ENCODE measurements around the gene PIGBOS1. TPM values are rescaled to one million over a fixed set of nuclear protein-coding genes. Genes with fewer than 3 reads are reported as not detected.

The PIGBOS1 gene
- total and polyA plus RNA-seq, 9 of the 15 experiments (the other 6 are each of a cell fraction or from before 2014, with no cell fraction given) = 25.2 to 76.2 (median 46.0) TPM

DNA sequence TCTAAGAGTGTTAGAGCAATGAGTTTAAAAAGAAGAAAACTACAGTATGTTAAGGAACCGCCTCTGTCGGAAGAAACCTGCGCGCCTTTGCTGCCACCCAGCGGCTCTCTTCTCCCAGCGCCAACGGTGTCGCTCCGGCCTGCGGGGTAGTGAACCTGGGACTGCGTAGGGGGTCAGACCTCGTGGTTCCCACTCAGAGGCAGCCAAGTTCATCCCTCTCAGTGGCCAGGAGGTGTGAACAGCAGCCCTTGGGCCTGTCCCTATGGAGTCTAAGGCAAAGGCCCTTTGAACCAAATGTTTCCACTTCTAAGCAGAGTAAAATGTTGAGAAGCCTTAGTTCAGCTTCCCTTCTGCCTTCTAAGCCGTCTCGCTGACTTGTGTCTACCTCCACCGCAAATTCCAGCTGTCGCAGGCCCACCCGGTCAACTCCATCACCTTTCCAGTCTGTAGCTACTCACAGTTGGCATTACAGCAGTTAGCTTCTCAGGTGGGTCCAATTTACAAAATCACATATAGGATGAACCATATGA is 28.3 kb downstream of the PIGBOS1 start (continued):
- TF ChIP-seq RAD21 (CRISPR knock-in tag; conservative IDR thresholded peaks at IDR 0.05 in 1 of 2, IDR thresholded peaks at IDR 0.05 in 1 of 2) (peak; percentile 94 to 95), FOXJ2 (tag; IDR thresholded peaks at IDR 0.05) (no peak), ZBTB9 (CRISPR knock-in tag; IDR thresholded peaks at IDR 0.05) (no peak), KDM5B (IDR thresholded peaks at IDR 0.05; ENCODE audit: insufficient replicate concordance, low read depth, low read length) (no peak), FOXP1 (CRISPR knock-in tag; IDR thresholded peaks at IDR 0.05) (no peak)

DNA sequence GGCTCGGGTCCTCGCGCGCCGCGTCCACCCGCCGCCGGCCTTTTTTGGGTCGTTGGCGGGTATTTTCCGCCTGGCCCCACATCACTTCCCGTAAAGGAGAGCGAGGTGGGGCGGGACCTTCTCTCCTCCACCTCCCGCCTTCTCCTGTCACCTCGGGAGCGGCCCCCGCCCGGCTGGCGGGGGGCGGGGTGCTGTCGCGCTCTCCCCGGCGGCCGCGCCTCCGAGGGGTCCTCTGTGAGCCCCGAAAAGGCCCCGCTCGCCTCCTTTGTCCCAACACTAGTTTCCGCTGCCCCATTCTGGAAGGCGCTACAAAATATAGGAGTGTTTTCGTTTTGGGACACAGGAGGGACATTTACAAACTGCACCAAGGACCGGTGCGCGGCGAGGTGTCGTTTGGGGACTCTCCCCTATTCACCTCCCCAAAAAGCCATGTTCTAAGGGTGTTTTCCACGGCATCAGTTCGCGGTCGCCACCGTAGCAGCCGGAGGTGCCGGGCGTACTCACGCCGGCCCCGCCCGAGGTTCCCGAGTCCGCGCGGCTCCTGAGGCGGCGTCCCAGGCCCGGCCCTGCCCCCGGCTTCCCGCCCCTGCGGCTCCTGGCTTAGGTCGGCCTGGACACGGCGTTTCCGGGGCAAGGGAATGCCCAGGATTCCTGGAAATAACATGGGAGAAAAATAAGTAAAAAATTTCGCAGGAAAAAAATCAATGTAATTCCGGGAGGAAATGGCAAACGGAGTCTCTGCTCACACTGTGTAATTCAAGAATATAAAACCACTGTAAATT is 29.0 kb downstream of the PIGBOS1 start, which contains the start of gene RAB27A:
TSS of gene RAB27A (minus strand) at position 68 of the 782 bp plus-strand sequence. CDS start 54,879 bp downstream, outside the sequence.
- POLR2A ChIA-PET = no interaction called here
- in situ Hi-C loops (cut with MboI) = loop anchor here (5.0 kb wide), 1 partner anchor 73 kb away; no protein-coding TSS in a partner anchor
- TF ChIP-seq GMEB1 (CRISPR knock-in tag; IDR thresholded peaks at IDR 0.05) = no peak
- no peak for TF ChIP-seq TRIM25 (IDR thresholded peaks at IDR 0.05; ENCODE audit: borderline replicate concordance)
- peak; percentile 47 for TF ChIP-seq GABPB1 (CRISPR knock-in tag; IDR thresholded peaks at IDR 0.05)
- TF ChIP-seq E2F3 (CRISPR knock-in tag; IDR thresholded peaks at IDR 0.05) = 0 out of 2 replicates have a peak, but pooled peaks have one; percentile 10
- 0 out of 2 replicates have a peak, but pooled peaks have one; percentile 50 for TF ChIP-seq ZBED1 (IDR thresholded peaks at IDR 0.05)
- no peak for TF ChIP-seq IRF9 (tag; IDR thresholded peaks at IDR 0.05)

More for the DNA sequence above, 29.0 kb downstream of the PIGBOS1 start, which contains the start of gene RAB27A:
- H3K27ac ChIP-seq (ENCODE audit: extremely low read depth, low read depth, low read length) = peak within 1 kb of the TSS; percentile 94
- H3K27me3 ChIP-seq (ENCODE audit: control insufficient read depth in 2 of 2, insufficient read depth in 2 of 2, low read length in 2 of 2) = no peaks in the 10 kb centered on the region
- peak within 1 kb of the TSS; percentile 98 for H2AFZ ChIP-seq (ENCODE audit: low read depth, low read length)
- peak within 1 kb of the TSS; percentile 88 for H3K4me3 ChIP-seq
- WGBS (ENCODE audit: insufficient coverage, low coverage, missing lambda C conversion rate) = 1% methylated on average over 49 of the region's 69 CpGs
- FAIRE-seq (no peak), ATAC-seq (peak; percentile 82), DNase-seq (ENCODE audit: extremely low read depth in 1 of 4, low spot score in 3 of 4) (peak; percentile 87 to 90 (median 90))
- H3K36me3 ChIP-seq (ENCODE audit: control insufficient read depth, insufficient read depth, low read length) = peaks cover 14% of the 10 kb centered on the region
- H3K9ac ChIP-seq (ENCODE audit: insufficient read depth in 1 of 2, low read depth in 2 of 2, low read length in 2 of 2) = peak within 1 kb of the TSS; percentile 82 to 95
- peaks cover 50% of the 10 kb centered on the region for H3K79me2 ChIP-seq (ENCODE audit: control insufficient read depth, insufficient read depth, low read length)
- H3K4me1 ChIP-seq (replicated peaks in 1 of 2; ENCODE audit: control insufficient read depth in 2 of 2, insufficient read depth in 2 of 2, low read length in 2 of 2) = peaks cover 18 to 29% of the 10 kb centered on the region in 2 experiments
- BruUV-seq (replicated peaks) = no TSS peak
- CTCF ChIA-PET (ENCODE audit: low intra/inter-chr PET ratio) = interaction anchor here (0.9 to 3.3 kb wide), 4 partner anchors 69 to 147 kb away, joined by 3 to 36 read pairs (median 8); partner anchors contain the start of gene RSL24D1
- H4K20me1 ChIP-seq (replicated peaks; ENCODE audit: control insufficient read depth, insufficient read depth, low read length) = no peaks in the 10 kb centered on the region
- H3K9me3 ChIP-seq (replicated peaks; ENCODE audit: control insufficient read depth, insufficient read depth, low read depth, low read length) = no peaks in the 10 kb centered on the region
- intact Hi-C loops (cut with micrococcal nuclease) = loop anchor here (1.0 to 10.0 kb wide), 8 partner anchors 53 to 355 kb away; partner anchors contain the start of gene RSL24D1
- peak within 1 kb of the TSS; percentile 85 for H3K4me2 ChIP-seq (ENCODE audit: insufficient read depth, low read length)
- no peaks in the 10 kb centered on the region for H3K9me1 ChIP-seq (ENCODE audit: control insufficient read depth, insufficient read depth, low read length)
